ENCODE data around the gene PRR11.

The PRR11 gene

GRCh38 chr17:59139939-59140338, 15.6 kb upstream of the PRR11 start:
- peak; percentile 62 for DNase-seq (ENCODE audit: low read depth)
- H3K4me3 ChIP-seq (ENCODE audit: low read length), result no peak overlapping the region
- TF ChIP-seq CTCF (IDR thresholded peaks at IDR 0.05; ENCODE audit: insufficient read depth, low read depth, low read length, missing control alignments), result no peak

GRCh38 chr17:59141860-59142259, 13.7 kb upstream of the PRR11 start:
- TF ChIP-seq CTCF (IDR thresholded peaks at IDR 0.05; ENCODE audit: insufficient read depth, low read depth, low read length, missing control alignments), result no peak
- DNase-seq (ENCODE audit: low read depth), result peak; percentile 78
- H3K4me3 ChIP-seq (ENCODE audit: low read length), result no peak overlapping the region

GRCh38 chr17:59145571-59146096, 9.9 kb upstream of the PRR11 start:
- no peak for TF ChIP-seq CTCF (IDR thresholded peaks at IDR 0.05; ENCODE audit: insufficient read depth, low read depth, low read length, missing control alignments)
- no peak for DNase-seq (ENCODE audit: low read depth)
- H3K4me3 ChIP-seq (ENCODE audit: low read length), result no peak overlapping the region

GRCh38 chr17:59149051-59149450, 6.5 kb upstream of the PRR11 start:
- peak; percentile 44 for DNase-seq (ENCODE audit: low read depth)
- no peak for TF ChIP-seq CTCF (IDR thresholded peaks at IDR 0.05; ENCODE audit: insufficient read depth, low read depth, low read length, missing control alignments)
- no peak overlapping the region for H3K4me3 ChIP-seq (ENCODE audit: low read length)

GRCh38 chr17:59149841-59150511, 5.6 kb upstream of the PRR11 start:
- DNase-seq (ENCODE audit: low read depth), result peak; percentile 43
- TF ChIP-seq CTCF (IDR thresholded peaks at IDR 0.05; ENCODE audit: insufficient read depth, low read depth, low read length, missing control alignments), result no peak
- H3K4me3 ChIP-seq (ENCODE audit: low read length), result no peak overlapping the region

- TF ChIP-seq CTCF (IDR thresholded peaks at IDR 0.05; ENCODE audit: insufficient read depth, low read depth, low read length, missing control alignments), result no peak
- no peak for DNase-seq (ENCODE audit: low read depth)
- H3K4me3 ChIP-seq (ENCODE audit: low read length), result no peak overlapping the region
Measured at GRCh38 chr17:59151006-59151405, 4.5 kb upstream of the PRR11 start.

- no peak for DNase-seq (ENCODE audit: low read depth)
- no peak for TF ChIP-seq CTCF (IDR thresholded peaks at IDR 0.05; ENCODE audit: insufficient read depth, low read depth, low read length, missing control alignments)
- H3K4me3 ChIP-seq (ENCODE audit: low read length), result no peak overlapping the region
Measured at GRCh38 chr17:59151591-59151990, 4.0 kb upstream of the PRR11 start.
